ENCODE results near the gene NELL1. TPM values are rescaled to one million over a fixed set of nuclear protein-coding genes. Genes with fewer than 3 reads are reported as not detected.

NELL1 gene
- total and polyA plus RNA-seq, 12 donors = 0.11 to 0.39 (median 0.24) TPM; not detected in 9

- Histone ChIP-seq H3K36me3 (replicated peaks in 1 of 2) (no peaks in the 10 kb centered on the region), H3K9me3 (replicated peaks in 1 of 3) (no peaks in the 10 kb centered on the region), H3K27me3 (no peaks in the 10 kb centered on the region), H3K4me3 (no peak overlapping the region), H3K4me1 (replicated peaks in 1 of 2) (no peaks in the 10 kb centered on the region), H3K27ac (no peak overlapping the region)
- no peak for DNase-seq
- WGBS, 4 donors = 16 to 25% (median 21%) methylated on average over 4 of the region's 4 CpGs
- TF ChIP-seq CTCF (IDR thresholded peaks at IDR 0.05) = no peak
- TF ChIP-seq POLR2A (IDR thresholded peaks at IDR 0.05) = no peak
- intact Hi-C loops (cut with DNase I) = no loop called here
These were observed 243.6 kb downstream of the NELL1 start for GRCh38 chr11:20912922-20913512.

- Histone ChIP-seq H3K9me3 (replicated peaks in 1 of 3) (no peaks in the 10 kb centered on the region), H3K4me3 (no peak overlapping the region), H3K27me3 (no peaks in the 10 kb centered on the region), H3K4me1 (replicated peaks in 1 of 2) (no peaks in the 10 kb centered on the region), H3K36me3 (replicated peaks in 1 of 2) (no peaks in the 10 kb centered on the region), H3K27ac (no peak overlapping the region)
- intact Hi-C loops (cut with DNase I) = no loop called here
- no peak for DNase-seq
- TF ChIP-seq CTCF (IDR thresholded peaks at IDR 0.05) = no peak
- TF ChIP-seq POLR2A (IDR thresholded peaks at IDR 0.05) = no peak
These were observed 247.9 kb downstream of the NELL1 start for GRCh38 chr11:20917306-20917705.

- intact Hi-C loops (cut with DNase I) = no loop called here
- no peak for DNase-seq
- Histone ChIP-seq H3K9me3 (replicated peaks in 1 of 3) (no peaks in the 10 kb centered on the region), H3K27me3 (no peaks in the 10 kb centered on the region), H3K36me3 (replicated peaks in 1 of 2) (no peaks in the 10 kb centered on the region), H3K27ac (no peak overlapping the region), H3K4me1 (replicated peaks in 1 of 2) (no peaks in the 10 kb centered on the region), H3K4me3 (no peak overlapping the region)
- WGBS, 4 donors = 54 to 62% (median 58%) methylated on average over 4 of the region's 4 CpGs
- TF ChIP-seq CTCF (IDR thresholded peaks at IDR 0.05) (no peak), POLR2A (IDR thresholded peaks at IDR 0.05) (no peak)
These were observed 257.6 kb downstream of the NELL1 start for GRCh38 chr11:20926799-20927540.

- Histone ChIP-seq H3K27me3 (no peaks in the 10 kb centered on the region), H3K27ac (no peak overlapping the region), H3K9me3 (replicated peaks in 1 of 3) (no peaks in the 10 kb centered on the region), H3K36me3 (replicated peaks in 1 of 2) (no peaks in the 10 kb centered on the region), H3K4me1 (replicated peaks in 1 of 2) (no peaks in the 10 kb centered on the region), H3K4me3 (no peak overlapping the region)
- no peak for DNase-seq
- intact Hi-C loops (cut with DNase I) = no loop called here
- 62 to 67% (median 64%) methylated on average over 3 of the region's 3 CpGs for WGBS, 4 donors
- TF ChIP-seq CTCF (IDR thresholded peaks at IDR 0.05) (no peak), POLR2A (IDR thresholded peaks at IDR 0.05) (no peak)
These were observed 261.6 kb downstream of the NELL1 start for GRCh38 chr11:20931029-20931428.

Data from adrenal gland (tissue), 12 donors.